Neuronal stem cell (in vitro differentiated cells): ENCODE measurements around the gene CARM1.

Experiments
- DNase-seq: peaks from one replicate; pipeline ENCODE4 v3.0.0-alpha.2; 2013; ENCODE audit warnings: low spot score
- H2AFZ ChIP-seq: one replicate; pipeline ENCODE4 v1.6.1; 2013; ENCODE audit warnings: mild to moderate bottlenecking, low read length, inconsistent platforms
- H2AK5ac ChIP-seq: 2 replicates; pipeline ENCODE4 v1.6.1; 2013; ENCODE audit warnings: low read depth, mild to moderate bottlenecking, inconsistent platforms, low read length, moderate library complexity, mixed read lengths
- H2BK120ac ChIP-seq: 2 replicates; pipeline ENCODE4 v1.6.1; 2013; ENCODE audit warnings: low read depth, mild to moderate bottlenecking, inconsistent platforms, low read length, moderate library complexity, mixed read lengths
- H2BK12ac ChIP-seq: one replicate; pipeline ENCODE4 v1.6.1; 2013; ENCODE audit warnings: low read length, inconsistent platforms
- H2BK15ac ChIP-seq: 2 replicates; pipeline ENCODE4 v1.6.1; 2013; ENCODE audit warnings: mild to moderate bottlenecking, low read length, inconsistent platforms, mixed read lengths
- H2BK5ac ChIP-seq: one replicate; pipeline ENCODE4 v1.6.1; 2013; ENCODE audit warnings: inconsistent platforms, mild to moderate bottlenecking, low read length, moderate library complexity
- H3K14ac ChIP-seq: one replicate; pipeline ENCODE4 v1.6.1; 2013; ENCODE audit warnings: low read length, inconsistent platforms
- H3K18ac ChIP-seq: 2 replicates; pipeline ENCODE4 v1.6.1; 2013; ENCODE audit warnings: low read length, inconsistent platforms
- H3K23ac ChIP-seq: 2 replicates; pipeline ENCODE4 v1.6.1; 2013; ENCODE audit warnings: low read depth, mild to moderate bottlenecking, mixed read lengths, low read length, inconsistent platforms; ENCODE audit not compliant: poor library complexity
- H3K27ac ChIP-seq: replicated peaks from 3 replicates; pipeline ENCODE4 v1.5.1; 2013; ENCODE audit warnings: low read length, inconsistent platforms
- H3K27me3 ChIP-seq, 3 experiments: 2 replicates each; pipeline ENCODE4 v1.6.1; 2013; ENCODE audit warnings: low read length in 3 of 3, mild to moderate bottlenecking in 2 of 3, inconsistent platforms in 1 of 3, low read depth in 1 of 3, mixed read lengths in 1 of 3, moderate library complexity in 1 of 3; ENCODE audit not compliant: control insufficient read depth in 3 of 3, insufficient read depth in 3 of 3
- H3K36me3 ChIP-seq, 2 donors: replicated peaks in 1 of 2; 2 replicates each; pipeline ENCODE4 v1.6.1; 2013; ENCODE audit warnings: low read length in 2 of 2; ENCODE audit not compliant: control insufficient read depth in 2 of 2, insufficient read depth in 2 of 2
- H3K4ac ChIP-seq: 2 replicates; pipeline ENCODE4 v1.6.1; 2013; ENCODE audit warnings: inconsistent platforms, mild to moderate bottlenecking, low read length, moderate library complexity
- H3K4me1 ChIP-seq, 2 donors: 1 replicate in 1 of 2; 2 replicates in 1 of 2; pipeline ENCODE4 v1.6.1; 2013; ENCODE audit warnings: low read length in 2 of 2, low read depth in 1 of 2; ENCODE audit not compliant: control insufficient read depth in 2 of 2, insufficient read depth in 1 of 2
- H3K4me2 ChIP-seq: one replicate; pipeline ENCODE4 v1.6.1; 2013; ENCODE audit warnings: mild to moderate bottlenecking, low read length, inconsistent platforms; ENCODE audit not compliant: insufficient read depth, poor library complexity, severe bottlenecking
- H3K4me3 ChIP-seq, 2 donors: 2 replicates each; pipeline ENCODE4 v1.5.1; 2013; ENCODE audit warnings: low read length in 2 of 2, mild to moderate bottlenecking in 2 of 2, inconsistent platforms in 1 of 2, moderate library complexity in 1 of 2
- H3K79me1 ChIP-seq: one replicate; pipeline ENCODE4 v1.6.1; 2013; ENCODE audit warnings: low read depth, mild to moderate bottlenecking, inconsistent platforms, low read length, moderate library complexity
- H3K9ac ChIP-seq: one replicate; pipeline ENCODE4 v1.6.1; 2013; ENCODE audit warnings: mild to moderate bottlenecking, low read depth, low read length, inconsistent platforms; ENCODE audit not compliant: poor library complexity
- H3K9me3 ChIP-seq, 2 donors: replicated peaks in 1 of 2; 2 replicates each; pipeline versions ENCODE3 to v1.6.1; 2013; ENCODE audit warnings: low read length in 2 of 2, mild to moderate bottlenecking in 2 of 2, inconsistent platforms in 1 of 2, low read depth in 1 of 2, mixed read lengths in 1 of 2, moderate library complexity in 1 of 2; ENCODE audit not compliant: control insufficient read depth in 2 of 2, insufficient read depth in 1 of 2
- H4K8ac ChIP-seq: one replicate; pipeline ENCODE4 v1.6.1; 2013; ENCODE audit warnings: low read depth, mild to moderate bottlenecking, inconsistent platforms, low read length, moderate library complexity
- H4K91ac ChIP-seq: one replicate; pipeline ENCODE4 v1.6.1; 2013; ENCODE audit warnings: low read length, low read depth, mild to moderate bottlenecking, inconsistent platforms; ENCODE audit not compliant: poor library complexity
- WGBS, 2 donors: extraction: QIAGEN DNeasy Blood & Tissue Kit; methylation state at CpG; one replicate each; pipeline ENCODE4 v1.1.7; 2013; ENCODE audit warnings: missing lambda C conversion rate in 2 of 2, mixed read lengths in 1 of 2; ENCODE audit not compliant: insufficient read length in 2 of 2, insufficient replicate concordance in 1 of 2; ENCODE audit errors: extremely low coverage in 2 of 2; 5-methylcytosine and 5-hydroxymethylcytosine counted together

The CARM1 gene

DNA sequence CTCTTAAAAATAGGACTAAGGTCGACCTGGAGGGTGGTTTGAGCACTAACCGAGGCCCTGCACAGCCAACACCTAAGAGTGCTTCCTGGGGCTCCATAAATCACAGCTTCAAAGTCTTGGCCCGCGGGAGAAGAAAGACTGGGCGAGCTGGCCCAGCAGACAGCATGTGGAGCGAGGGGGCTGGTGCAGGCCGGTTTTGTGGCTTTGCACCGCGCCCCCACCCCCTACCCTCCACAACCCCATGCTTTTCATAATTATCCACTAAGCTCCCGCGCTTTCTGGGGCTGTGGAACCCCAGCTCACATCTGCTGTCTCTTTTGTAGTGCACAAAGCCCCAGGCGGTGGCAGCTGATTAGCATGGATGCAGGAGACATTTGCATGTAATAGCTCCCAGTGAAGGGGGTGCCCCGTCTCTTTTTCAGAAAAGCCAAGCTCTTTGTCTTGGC is 17.1 kb downstream of the CARM1 start:
- Histone ChIP-seq H3K23ac (no peak overlapping the region), H3K4me2 (no peak overlapping the region), H2BK5ac (peak overlapping the region; percentile 10), H3K14ac (no peak overlapping the region), H3K79me1 (peaks cover 16% of the 10 kb centered on the region), H4K91ac (no peak overlapping the region), H3K36me3 (no peaks in the 10 kb centered on the region), H2AFZ (no peak overlapping the region), H3K4ac (no peak overlapping the region), H2BK120ac (no peak overlapping the region), H3K4me1 (peaks cover 47 to 54% of the 10 kb centered on the region in 2 donors), H4K8ac (no peak overlapping the region), H3K18ac (peak overlapping the region; percentile 89), H3K27ac (peak overlapping the region; percentile 1), H2AK5ac (no peak overlapping the region), H3K4me3 (no peak overlapping the region), H2BK15ac (no peak overlapping the region), H3K27me3 (no peaks in the 10 kb centered on the region), H3K9me3 (no peaks in the 10 kb centered on the region), H2BK12ac (no peak overlapping the region), H3K9ac (no peak overlapping the region)
- no peak for DNase-seq
- no CpG with 5 or more reads among the region's 13 CpGs for WGBS, 2 donors

DNA sequence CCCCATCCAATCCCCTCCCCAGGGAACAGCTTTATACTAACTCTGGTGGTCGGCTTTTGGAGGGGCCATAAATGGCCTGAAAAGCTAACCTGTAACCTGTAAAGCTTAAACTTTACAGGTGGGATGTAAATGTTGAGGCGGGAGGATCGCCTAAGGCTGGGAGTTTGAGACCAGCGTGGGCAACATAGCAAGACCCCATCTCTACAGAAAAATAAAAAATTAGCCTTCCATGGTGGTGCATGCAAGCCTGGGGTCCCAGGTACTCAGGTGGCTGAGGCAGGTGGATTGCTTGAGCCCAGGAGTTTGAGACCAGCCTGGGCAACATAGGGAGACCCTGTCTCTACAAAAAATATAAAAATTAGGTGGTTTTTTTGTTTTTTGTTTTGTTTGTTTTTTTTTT is 18.5 kb downstream of the CARM1 start:
- no peak overlapping the region for H2BK15ac ChIP-seq
- H3K14ac ChIP-seq, result no peak overlapping the region
- H2AK5ac ChIP-seq, result no peak overlapping the region
- H3K4me1 ChIP-seq, result peaks cover 45 to 53% of the 10 kb centered on the region in 2 donors
- H3K4me3 ChIP-seq, result no peak overlapping the region
- no peaks in the 10 kb centered on the region for H3K9me3 ChIP-seq
- H2BK5ac ChIP-seq, result no peak overlapping the region
- no peaks in the 10 kb centered on the region for H3K27me3 ChIP-seq
- no peak overlapping the region for H3K23ac ChIP-seq
- H3K4me2 ChIP-seq, result no peak overlapping the region
- H3K79me1 ChIP-seq, result peaks cover 23% of the 10 kb centered on the region
- no peak for DNase-seq
- peaks cover 0 to 3% of the 10 kb centered on the region in 2 donors for H3K36me3 ChIP-seq
- H2BK120ac ChIP-seq, result no peak overlapping the region
- no peak overlapping the region for H4K91ac ChIP-seq
- H3K9ac ChIP-seq, result no peak overlapping the region
- H2BK12ac ChIP-seq, result no peak overlapping the region
- H2AFZ ChIP-seq, result no peak overlapping the region
- no peak overlapping the region for H3K4ac ChIP-seq
- no peak overlapping the region for H3K18ac ChIP-seq
- WGBS, 2 donors, result no CpG with 5 or more reads among the region's 4 CpGs
- no peak overlapping the region for H3K27ac ChIP-seq
- H4K8ac ChIP-seq, result no peak overlapping the region

DNA sequence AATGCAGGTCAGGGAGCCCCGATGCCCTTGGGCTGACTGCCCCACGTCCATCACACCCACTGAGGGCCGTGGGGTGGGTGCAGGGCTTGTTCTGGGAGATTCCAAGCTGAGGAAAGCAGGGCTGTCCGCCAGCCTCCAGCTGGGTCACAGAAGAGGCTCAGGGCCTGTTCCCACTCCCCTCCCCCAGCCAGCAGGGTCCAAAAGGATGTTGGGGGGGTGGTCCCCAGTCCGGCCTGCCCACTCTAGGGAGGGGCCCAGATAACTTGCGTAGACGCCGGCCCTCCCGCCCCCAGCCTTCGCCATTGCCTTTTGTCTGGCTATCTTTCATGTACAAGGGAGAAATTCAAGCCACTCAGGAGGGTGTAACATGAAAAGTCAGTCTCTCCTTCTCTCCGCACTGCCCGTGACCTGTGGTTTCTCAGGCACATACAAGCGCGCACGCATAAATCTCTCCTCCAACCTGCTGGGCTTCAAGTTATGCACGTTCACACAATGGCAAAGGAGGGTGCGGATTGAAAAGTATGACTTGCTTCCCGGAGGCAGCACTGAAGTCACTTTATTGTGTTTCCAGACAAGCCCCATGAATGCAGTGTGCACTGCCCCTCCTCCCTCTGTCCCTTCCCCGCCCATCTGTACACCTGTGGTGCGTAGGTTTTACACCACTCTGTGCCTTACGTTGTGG is 20.2 kb downstream of the CARM1 start:
- DNase-seq, result no peak
- H2AK5ac ChIP-seq, result peak overlapping the region; percentile 97
- peak overlapping the region; percentile 64 for H2AFZ ChIP-seq
- no peak overlapping the region for H3K4me2 ChIP-seq
- peak overlapping the region; percentile 37 for H2BK15ac ChIP-seq
- H3K27me3 ChIP-seq, result no peaks in the 10 kb centered on the region
- H3K14ac ChIP-seq, result peak overlapping the region; percentile 57
- no peak overlapping the region for H2BK120ac ChIP-seq
- peak overlapping the region; percentile 93 for H2BK5ac ChIP-seq
- H3K4me3 ChIP-seq, result peak overlapping the region in 1 of 2 donors; percentile 13
- peak overlapping the region; percentile 22 for H4K91ac ChIP-seq
- H3K4me1 ChIP-seq, result peaks cover 39 to 46% of the 10 kb centered on the region in 2 donors
- peak overlapping the region; percentile 10 for H3K4ac ChIP-seq
- no peak overlapping the region for H2BK12ac ChIP-seq
- peak overlapping the region; percentile 34 for H3K27ac ChIP-seq
- H3K23ac ChIP-seq, result no peak overlapping the region
- peaks cover 23% of the 10 kb centered on the region for H3K79me1 ChIP-seq
- peak overlapping the region; percentile 78 for H3K9ac ChIP-seq
- peak overlapping the region; percentile 91 for H3K18ac ChIP-seq
- no CpG with 5 or more reads among the region's 21 CpGs for WGBS, 2 donors
- no peak overlapping the region for H4K8ac ChIP-seq
- peaks cover 0 to 3% of the 10 kb centered on the region in 2 donors for H3K36me3 ChIP-seq
- H3K9me3 ChIP-seq, result no peaks in the 10 kb centered on the region

DNA sequence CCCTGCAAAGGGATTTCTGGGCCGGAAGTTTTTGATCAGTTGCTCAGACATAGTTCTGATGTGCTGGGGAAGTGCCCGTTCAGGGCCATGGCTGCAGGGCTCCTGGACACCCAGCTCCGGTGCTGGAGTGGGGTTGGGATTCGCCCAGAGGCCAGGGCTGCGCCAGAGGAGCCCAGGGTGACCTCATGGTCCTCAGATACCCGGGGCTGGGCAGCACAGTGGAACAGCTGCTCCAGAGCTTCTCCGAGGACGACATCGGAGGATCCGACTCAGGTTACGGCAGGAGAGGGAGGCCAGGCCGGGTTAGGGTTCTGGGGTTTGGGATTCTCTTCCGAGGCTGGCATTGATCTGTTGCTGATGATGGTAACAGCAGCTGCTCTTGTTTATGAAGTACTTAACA is 20.9 kb downstream of the CARM1 start:
- H3K18ac ChIP-seq, result peak overlapping the region; percentile 15
- H2BK120ac ChIP-seq, result no peak overlapping the region
- no peak overlapping the region for H3K4me2 ChIP-seq
- H3K4me1 ChIP-seq, result peaks cover 35 to 42% of the 10 kb centered on the region in 2 donors
- H3K27me3 ChIP-seq, result no peaks in the 10 kb centered on the region
- no peak overlapping the region for H2BK12ac ChIP-seq
- peak overlapping the region; percentile 26 for H3K27ac ChIP-seq
- no peak overlapping the region for H3K9ac ChIP-seq
- peaks cover 19% of the 10 kb centered on the region for H3K79me1 ChIP-seq
- no peak overlapping the region for H2AFZ ChIP-seq
- no peak overlapping the region for H3K4me3 ChIP-seq
- no CpG with 5 or more reads among the region's 13 CpGs for WGBS, 2 donors
- H2BK15ac ChIP-seq, result no peak overlapping the region
- no peak overlapping the region for H2AK5ac ChIP-seq
- H3K14ac ChIP-seq, result no peak overlapping the region
- DNase-seq, result no peak
- H2BK5ac ChIP-seq, result no peak overlapping the region
- H4K8ac ChIP-seq, result no peak overlapping the region
- H3K36me3 ChIP-seq, result peaks cover 0 to 3% of the 10 kb centered on the region in 2 donors
- H3K23ac ChIP-seq, result no peak overlapping the region
- H4K91ac ChIP-seq, result no peak overlapping the region
- no peak overlapping the region for H3K4ac ChIP-seq
- H3K9me3 ChIP-seq, result no peaks in the 10 kb centered on the region
